AG09309 (cell line): ENCODE data around the gene GTF2IRD1.

Source experiments
- DNase-seq: peaks from one replicate; pipeline ENCODE4 v3.0.0-alpha.2; 2010; ENCODE audit warnings: low read depth
- H3K4me3 ChIP-seq: 2 replicates; pipeline ENCODE4 v1.5.1; 2011; ENCODE audit warnings: mild to moderate bottlenecking, low read depth, low read length, moderate library complexity; ENCODE audit not compliant: control insufficient read depth
- TF ChIP-seq, protein P1 (sequence below): IDR thresholded peaks from 2 replicates; pipeline ENCODE4 v1.5.1; 2011; ENCODE audit warnings: mild to moderate bottlenecking, low read depth, low read length, inconsistent platforms; ENCODE audit not compliant: insufficient read depth, control insufficient read depth; ENCODE audit errors: missing control alignments

The GTF2IRD1 gene

GRCh38 chr7:74455928-74456327 lies 2.2 kb downstream of the GTF2IRD1 start:
- H3K4me3 ChIP-seq = no peak overlapping the region
- no peak for DNase-seq
- TF ChIP-seq, protein P1, sequence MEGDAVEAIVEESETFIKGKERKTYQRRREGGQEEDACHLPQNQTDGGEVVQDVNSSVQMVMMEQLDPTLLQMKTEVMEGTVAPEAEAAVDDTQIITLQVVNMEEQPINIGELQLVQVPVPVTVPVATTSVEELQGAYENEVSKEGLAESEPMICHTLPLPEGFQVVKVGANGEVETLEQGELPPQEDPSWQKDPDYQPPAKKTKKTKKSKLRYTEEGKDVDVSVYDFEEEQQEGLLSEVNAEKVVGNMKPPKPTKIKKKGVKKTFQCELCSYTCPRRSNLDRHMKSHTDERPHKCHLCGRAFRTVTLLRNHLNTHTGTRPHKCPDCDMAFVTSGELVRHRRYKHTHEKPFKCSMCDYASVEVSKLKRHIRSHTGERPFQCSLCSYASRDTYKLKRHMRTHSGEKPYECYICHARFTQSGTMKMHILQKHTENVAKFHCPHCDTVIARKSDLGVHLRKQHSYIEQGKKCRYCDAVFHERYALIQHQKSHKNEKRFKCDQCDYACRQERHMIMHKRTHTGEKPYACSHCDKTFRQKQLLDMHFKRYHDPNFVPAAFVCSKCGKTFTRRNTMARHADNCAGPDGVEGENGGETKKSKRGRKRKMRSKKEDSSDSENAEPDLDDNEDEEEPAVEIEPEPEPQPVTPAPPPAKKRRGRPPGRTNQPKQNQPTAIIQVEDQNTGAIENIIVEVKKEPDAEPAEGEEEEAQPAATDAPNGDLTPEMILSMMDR = no peak

GRCh38 chr7:74457007-74457406 lies 3.3 kb downstream of the GTF2IRD1 start:
- TF ChIP-seq, protein P1 = no peak
- DNase-seq = no peak
- H3K4me3 ChIP-seq = no peak overlapping the region

GRCh38 chr7:74461970-74462706 lies 8.4 kb downstream of the GTF2IRD1 start:
- no peak for DNase-seq
- TF ChIP-seq, protein P1 = no peak
- H3K4me3 ChIP-seq = no peak overlapping the region

DNA sequence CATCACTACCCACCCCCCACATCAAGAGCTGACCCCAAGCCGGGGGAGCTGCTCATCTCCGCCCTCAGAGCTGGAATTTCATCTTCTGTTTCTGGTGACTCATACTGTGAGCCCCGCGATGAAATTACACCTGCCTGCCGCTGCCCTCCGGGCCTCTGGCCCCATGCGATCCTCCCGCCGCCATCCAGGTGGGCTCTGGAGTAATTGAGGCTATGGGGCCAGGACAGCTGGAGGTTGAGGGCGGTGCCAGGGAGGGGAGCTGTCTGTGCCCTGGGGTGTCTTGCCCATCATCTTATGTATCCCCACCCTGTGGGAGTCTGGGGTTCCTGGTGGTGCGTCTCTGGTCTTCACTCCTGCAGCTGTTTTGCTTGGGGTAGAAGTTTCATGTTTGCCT lies 9.0 kb downstream of the GTF2IRD1 start:
- TF ChIP-seq, protein P1 = no peak
- no peak overlapping the region for H3K4me3 ChIP-seq
- no peak for DNase-seq

- TF ChIP-seq, protein P1 = no peak
- no peak overlapping the region for H3K4me3 ChIP-seq
- no peak for DNase-seq
These were observed 11.5 kb downstream of the GTF2IRD1 start for GRCh38 chr7:74464931-74465886.

- DNase-seq = no peak
- no peak overlapping the region for H3K4me3 ChIP-seq
- TF ChIP-seq, protein P1 = no peak
These were observed 12.6 kb downstream of the GTF2IRD1 start for GRCh38 chr7:74466196-74466813.
